SK-N-MC (cell line): ENCODE data around the gene HUNK.

Experiments used
- EZH2 ChIP-seq: fragments of 200-600 bp; sonication (generic); IDR thresholded peaks from one replicate; pipeline ENCODE4 v1.6.1; 2017; ENCODE audit warnings: antibody characterized with exemption
- FOXP2 ChIP-seq: optimal IDR thresholded peaks from 2 replicates; pipeline ENCODE3; 2011; ENCODE audit warnings: mild to moderate bottlenecking, moderate library complexity; ENCODE audit not compliant: insufficient read depth; ENCODE audit errors: extremely low read length, control extremely low read depth
- POLR2AphosphoS5 ChIP-seq: IDR thresholded peaks from 2 replicates; pipeline ENCODE4 v1.6.1; 2012; ENCODE audit warnings: mild to moderate bottlenecking, low read depth, low read length, borderline replicate concordance

GRCh38 chr21:32003411-32003810, 130.6 kb downstream of the HUNK start:
- TF ChIP-seq POLR2AphosphoS5 (no peak), EZH2 (no peak), FOXP2 (no peak)
